Stimulated activated CD8-positive, alpha-beta memory T cell treated with anti-CD3 and anti-CD28 coated beads, Interleukin-15, amount 100 ng/mL, for 48 hours (primary cell): Measurements from ENCODE around the gene LRRC3C.
"Not testable (repeated sequence)": the region's sequence is repeated elsewhere in the genome, so short reads cannot be mapped to it uniquely, and the experiment has no call there.

Experiments used
- DNase-seq, 2 donors: peaks; one replicate each; pipeline ENCODE4 v3.0.0-alpha.2; 2020; ENCODE audit warnings: low read depth in 2 of 2

LRRC3C gene

GRCh38 chr17:39927101-39927928, at the start of gene LRRC3C, which contains the start of gene ORMDL3:
Gene LRRC3C (plus strand): TSS chr17:39927732. CDS start chr17:39941524, 13,792 bp downstream.
Gene ORMDL3 (minus strand): TSS chr17:39927601. CDS start chr17:39924203, 3,398 bp downstream.
- DNase-seq: peak; percentile 86 to 90

GRCh38 chr17:39886102-39886501, 41.4 kb upstream of the LRRC3C start:
- DNase-seq: not testable (repeated sequence)

- DNase-seq: no peak
Observed at GRCh38 chr17:39887078-39887477, 40.5 kb upstream of the LRRC3C start.

- no peak for DNase-seq
Observed at GRCh38 chr17:39889200-39889599, 38.3 kb upstream of the LRRC3C start.

- no peak for DNase-seq
Observed at GRCh38 chr17:39894681-39895376, 32.7 kb upstream of the LRRC3C start.

- DNase-seq: no peak
Observed at GRCh38 chr17:39898088-39898487, 29.4 kb upstream of the LRRC3C start.

- no peak for DNase-seq
Observed at GRCh38 chr17:39899215-39899614, 28.3 kb upstream of the LRRC3C start.

GRCh38 chr17:39902027-39902426, 25.5 kb upstream of the LRRC3C start:
- DNase-seq: not testable (repeated sequence)

- DNase-seq: no peak
Observed at GRCh38 chr17:39903158-39903884, 24.2 kb upstream of the LRRC3C start.

- no peak for DNase-seq
Observed at GRCh38 chr17:39904990-39905288, 22.6 kb upstream of the LRRC3C start.

GRCh38 chr17:39908789-39909352, 18.7 kb upstream of the LRRC3C start:
- DNase-seq: no peak

GRCh38 chr17:39913989-39914388, 13.5 kb upstream of the LRRC3C start:
- no peak for DNase-seq

GRCh38 chr17:39915559-39915958, 12.0 kb upstream of the LRRC3C start:
- no peak for DNase-seq

GRCh38 chr17:39916918-39917317, 10.6 kb upstream of the LRRC3C start:
- DNase-seq: no peak

GRCh38 chr17:39919087-39919683, 8.3 kb upstream of the LRRC3C start:
- no peak for DNase-seq

- DNase-seq: peak; percentile 55 to 64
Observed at GRCh38 chr17:39920218-39921210, 7.0 kb upstream of the LRRC3C start.

- DNase-seq: peak in 1 of 2 donors; percentile 22
Observed at GRCh38 chr17:39921323-39921722, 6.2 kb upstream of the LRRC3C start.

GRCh38 chr17:39922006-39922405, 5.5 kb upstream of the LRRC3C start:
- DNase-seq: no peak

- no peak for DNase-seq
Observed at GRCh38 chr17:39923230-39923629, 4.3 kb upstream of the LRRC3C start.
